Activated CD8-positive, alpha-beta memory T cell treated with anti-CD3 and anti-CD28 coated beads for 24 hours (primary cell): ENCODE results near the gene EFNA5.
A peak's percentile ranks its signal among the peaks of the same experiment; 100 is the strongest.

Experiments
- DNase-seq: peaks from one replicate; pipeline ENCODE4 v3.0.0-alpha.2; 2020

Gene EFNA5

DNA sequence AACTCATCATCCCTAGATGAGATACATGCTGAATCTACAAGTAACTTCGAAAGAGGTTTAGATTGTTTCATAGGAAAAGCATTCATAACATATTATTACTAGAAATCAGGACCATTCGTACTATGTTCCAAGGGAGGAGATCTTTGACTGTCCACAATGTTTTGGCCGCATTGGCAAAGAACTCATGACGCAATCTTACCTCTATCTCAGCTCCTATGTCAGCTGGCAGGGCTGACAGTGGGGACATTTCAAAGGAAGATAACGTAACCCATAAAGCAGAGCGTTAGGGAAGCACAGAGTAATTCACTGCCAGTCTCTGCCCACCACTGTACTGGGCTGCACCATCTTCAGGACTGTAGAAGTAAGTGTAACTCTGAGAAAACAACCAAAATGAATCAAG, 69.7 kb downstream of the EFNA5 start:
- DNase-seq: no peak

DNA sequence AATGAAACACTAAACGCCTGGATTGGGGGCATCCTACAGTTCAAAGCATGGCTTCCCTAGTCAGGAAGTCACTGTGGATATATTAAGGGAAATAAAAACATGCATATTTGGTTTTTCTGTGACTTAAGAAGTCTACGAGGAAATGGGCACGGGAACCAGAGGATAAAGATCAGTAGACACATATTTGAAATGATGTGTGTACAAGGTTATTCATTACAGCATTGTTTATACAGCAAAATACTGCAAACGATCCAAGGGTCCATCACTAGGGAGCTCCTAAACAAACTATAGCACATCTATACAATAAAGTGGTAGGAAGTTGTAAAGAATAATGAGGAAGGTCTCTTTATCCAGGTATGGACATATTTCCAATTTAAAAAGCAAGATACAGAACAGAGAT, 71.8 kb downstream of the EFNA5 start:
- DNase-seq: no peak

DNA sequence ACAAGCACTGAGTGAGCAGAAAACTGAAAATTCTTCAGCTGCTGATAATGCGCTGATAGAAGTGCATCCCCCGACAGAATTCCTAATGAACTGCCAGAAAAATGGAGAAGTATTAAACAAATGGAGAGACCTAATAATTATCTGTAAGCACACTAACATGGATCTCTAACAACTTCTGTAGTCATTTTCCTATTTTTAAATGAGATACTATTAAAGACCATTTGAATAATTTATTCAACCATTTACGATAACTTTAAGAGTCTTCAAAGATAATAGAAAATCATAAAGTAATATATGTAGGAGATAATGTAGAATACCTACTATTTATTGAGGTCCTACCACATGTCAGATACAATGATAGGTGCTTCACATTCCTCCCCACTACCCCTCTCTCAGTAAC, 72.9 kb downstream of the EFNA5 start:
- DNase-seq: no peak

DNA sequence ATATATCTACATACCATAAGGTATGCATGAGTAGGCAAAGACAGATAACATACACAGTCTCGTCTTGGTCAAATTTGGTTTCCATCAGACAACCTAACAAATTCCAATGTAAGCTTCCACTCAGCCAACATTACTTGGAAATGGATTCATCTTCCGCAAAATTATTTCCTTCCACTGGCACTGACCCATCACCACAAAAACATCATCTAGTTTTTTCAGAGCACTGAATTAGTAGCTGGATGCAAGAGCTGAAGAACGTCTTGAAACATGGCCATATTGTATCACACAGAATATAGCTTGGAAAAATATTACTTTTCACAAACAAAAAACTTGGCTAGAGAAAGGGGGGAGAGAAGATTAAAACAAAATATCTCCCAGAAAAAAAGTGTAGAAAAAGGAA, 73.5 kb downstream of the EFNA5 start:
- no peak for DNase-seq

DNA sequence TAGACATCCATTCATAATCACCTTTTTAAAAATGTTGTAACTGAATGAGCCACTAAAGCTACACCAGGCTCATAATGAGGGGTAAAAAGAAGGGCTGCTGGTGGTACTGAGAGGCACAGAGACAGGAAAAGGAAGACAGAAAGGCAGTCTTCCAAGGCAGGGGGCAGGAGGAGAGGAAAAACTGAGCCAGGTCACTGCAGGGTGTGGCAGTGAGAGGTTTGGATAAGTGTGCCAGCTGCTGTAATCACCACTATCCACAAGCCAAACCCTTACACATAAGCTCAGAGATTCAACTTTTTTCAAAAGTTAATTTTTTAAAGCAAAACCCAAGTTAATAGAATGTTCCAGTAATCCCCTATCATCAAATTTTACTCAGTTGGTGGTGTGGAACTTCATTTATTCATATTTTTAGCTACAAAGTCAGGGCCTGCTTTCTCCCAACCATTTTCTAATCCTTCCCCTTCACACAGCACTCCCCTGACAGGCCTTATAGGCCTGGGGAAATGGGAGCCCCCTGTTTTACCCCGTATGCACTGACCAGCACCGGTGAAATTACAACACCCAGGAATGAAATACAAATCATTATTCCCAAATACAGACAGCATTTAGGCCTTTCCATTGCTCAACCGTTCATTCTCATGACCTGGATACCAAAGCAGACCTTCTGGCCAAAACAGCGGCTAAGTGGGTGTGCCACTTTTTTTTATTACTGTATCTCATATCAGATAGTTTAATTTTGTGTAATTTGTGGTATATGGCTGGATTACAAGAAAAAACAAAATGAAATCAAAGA, 76.3 kb downstream of the EFNA5 start:
- DNase-seq: no peak

DNA sequence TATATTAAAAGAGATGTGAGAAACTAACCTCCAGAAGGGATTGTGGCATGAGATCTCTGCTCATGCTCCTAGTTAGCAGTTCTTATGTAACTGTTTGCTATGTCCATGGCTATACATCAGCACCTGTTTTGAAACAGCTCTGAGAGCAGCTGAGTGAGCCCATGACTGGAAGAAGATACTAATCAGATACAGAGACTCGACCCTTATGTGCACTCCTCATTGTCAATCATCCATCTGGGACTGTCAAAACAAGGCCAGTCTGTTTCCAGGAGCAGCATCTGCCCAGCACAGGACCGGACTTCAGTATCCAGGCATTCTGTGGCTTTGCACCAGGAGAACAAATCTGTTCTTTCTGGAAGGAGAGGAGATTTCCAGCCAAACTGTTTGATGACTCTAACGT, 77.7 kb downstream of the EFNA5 start:
- no peak for DNase-seq

DNA sequence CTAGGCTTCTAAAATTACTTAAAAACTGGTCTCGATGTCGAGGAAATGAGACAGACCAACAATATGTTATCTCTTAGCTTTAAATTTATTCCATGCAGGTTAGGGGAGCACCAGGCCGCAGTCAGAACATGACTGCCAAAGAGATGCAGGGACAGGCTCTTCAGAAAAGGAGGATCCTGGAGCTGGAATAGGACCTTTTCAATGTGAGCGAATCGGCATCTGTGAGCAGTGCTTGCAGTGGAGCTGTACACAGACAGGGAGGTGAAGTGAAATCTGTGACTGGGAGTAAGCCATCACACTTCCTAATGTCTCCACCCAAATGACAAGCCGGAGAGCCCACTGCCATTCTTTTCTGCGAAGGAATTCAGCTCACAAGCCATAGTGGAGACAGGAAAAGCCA, 78.2 kb downstream of the EFNA5 start:
- DNase-seq: no peak

DNA sequence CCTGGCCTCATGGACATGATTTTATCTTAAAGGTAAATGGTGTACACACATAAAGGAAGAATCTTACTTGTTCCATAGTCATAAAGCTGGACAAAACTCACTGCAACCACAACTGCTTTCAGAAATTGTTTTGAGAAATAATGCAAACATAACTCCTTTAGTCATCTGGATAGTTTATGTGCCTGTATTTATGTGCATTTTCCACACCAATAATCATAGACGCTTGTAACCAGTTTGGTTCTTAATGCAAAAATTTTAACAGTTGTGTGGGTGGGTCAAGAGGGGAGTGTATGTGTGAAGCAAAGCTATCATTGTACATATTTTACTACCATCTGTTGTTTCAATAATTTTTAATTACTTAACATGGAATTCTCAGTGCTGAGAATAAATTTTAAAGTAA, 80.1 kb downstream of the EFNA5 start:
- DNase-seq: no peak

DNA sequence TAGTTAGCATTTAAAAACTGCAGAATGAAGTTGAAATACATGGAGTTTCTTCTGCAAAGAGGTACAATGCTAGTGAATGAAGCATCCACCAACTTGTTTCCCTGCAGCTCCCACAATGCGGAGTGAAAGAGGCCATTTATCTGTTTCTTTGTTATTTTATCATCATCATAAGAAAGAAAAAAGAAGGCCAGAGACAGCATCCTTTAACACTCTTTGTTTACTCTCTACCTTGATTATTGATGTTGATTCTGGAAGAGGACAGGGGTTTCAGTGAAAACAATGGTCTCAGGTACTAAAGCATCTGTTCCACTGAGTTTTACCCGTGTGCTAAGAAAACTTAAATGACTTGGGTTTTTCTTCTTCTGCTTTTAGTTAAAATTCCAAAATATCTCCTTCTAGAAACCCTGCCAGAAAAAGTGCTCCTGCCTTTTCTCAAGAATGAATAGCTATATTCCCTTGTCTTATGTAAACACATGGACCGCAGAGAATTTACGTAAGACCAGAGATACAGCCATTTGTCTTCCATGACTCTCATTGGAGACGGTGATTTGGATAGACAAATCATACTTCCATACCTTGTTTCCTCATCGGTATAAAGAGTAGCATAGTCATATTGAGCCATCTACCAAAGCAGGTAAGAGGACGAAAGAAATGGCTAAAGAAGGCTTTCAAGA, 81.1 kb downstream of the EFNA5 start:
- DNase-seq: no peak

DNA sequence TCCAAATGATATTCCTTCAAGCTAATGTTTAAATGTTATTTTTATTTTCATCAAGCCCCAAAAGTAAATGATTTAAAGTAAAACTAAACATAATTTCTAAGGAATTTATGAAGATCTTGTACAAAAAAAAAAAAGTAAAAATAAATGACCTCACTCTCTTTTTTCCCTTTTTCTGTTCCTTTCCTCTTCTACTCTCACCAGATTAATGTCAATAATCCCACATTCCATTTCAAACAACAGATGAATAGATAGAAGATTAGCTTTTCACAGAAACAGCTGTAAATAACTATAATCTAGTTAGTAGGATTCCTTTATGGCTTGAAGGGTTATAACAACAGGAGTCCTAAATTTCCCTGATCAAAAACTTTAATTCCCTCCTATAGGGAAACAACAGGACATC, 88.1 kb downstream of the EFNA5 start:
- DNase-seq: no peak

DNA sequence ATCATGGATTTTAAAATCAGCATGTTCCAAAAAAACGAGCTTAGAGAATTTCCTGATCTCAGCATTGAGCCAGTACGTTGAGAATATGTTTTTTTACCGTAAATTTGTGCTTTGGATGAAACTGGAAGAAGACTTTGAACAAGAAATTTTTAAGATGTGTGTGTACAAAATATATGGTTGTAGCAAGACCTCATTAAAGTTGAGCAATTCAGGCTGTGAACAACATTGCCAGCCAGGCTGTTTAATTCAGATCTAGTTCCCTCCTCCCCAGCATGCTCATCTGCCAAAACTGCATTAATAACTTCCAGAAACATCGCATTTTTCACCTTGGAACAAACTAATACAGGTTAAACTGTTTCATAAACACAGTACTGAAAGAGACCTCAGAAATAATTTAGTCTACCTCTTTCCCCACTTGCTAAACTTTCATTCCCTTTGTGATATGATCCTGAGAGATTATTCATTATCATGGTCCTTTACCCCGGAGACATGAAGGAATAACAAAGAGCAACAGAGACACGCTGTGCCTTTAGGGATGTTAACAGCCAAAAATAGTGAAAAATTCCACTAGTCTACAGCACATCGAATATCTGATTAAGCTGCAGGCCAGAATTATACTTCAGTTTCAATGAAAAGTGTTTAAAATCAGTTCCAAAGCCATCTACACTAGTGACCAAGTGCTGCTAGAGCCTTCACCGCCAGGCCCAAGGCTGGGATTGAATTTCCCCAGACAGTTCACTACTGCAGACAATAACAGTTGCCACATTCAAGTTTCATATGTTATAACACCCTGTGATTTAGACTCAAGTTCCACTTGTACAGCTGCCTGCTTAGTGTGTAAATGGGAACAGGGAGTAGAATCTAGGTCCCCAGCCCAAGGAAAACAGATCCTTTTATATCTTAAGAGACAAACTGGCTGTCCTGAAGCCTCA, 89.6 kb downstream of the EFNA5 start:
- no peak for DNase-seq

DNA sequence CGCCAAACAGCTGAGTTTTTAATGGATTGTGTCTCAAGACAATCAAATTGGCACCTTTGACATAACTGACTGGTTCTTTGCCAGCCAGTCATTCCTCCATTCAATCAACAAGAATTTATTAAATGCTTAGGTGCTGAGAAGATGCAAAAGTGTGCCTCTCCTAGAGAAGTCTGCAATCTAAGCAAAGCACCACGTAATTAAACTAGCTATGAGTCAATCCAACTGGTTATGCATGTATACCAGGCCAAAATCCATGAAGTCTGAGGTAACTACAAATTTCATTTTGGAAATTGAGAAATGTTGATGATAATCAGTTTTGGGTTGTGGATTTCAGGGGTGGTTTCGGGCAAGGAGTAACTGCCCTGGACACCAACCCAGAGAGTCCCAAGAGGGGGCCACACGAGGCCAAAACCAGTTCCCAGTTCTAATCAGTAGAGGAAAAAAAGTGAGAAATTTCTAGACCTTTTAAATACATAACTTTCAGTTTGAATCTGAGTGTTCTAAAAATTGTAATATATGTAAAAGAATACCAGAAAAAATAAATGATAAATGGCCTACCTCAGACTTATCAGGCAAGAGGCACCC, 92.6 kb downstream of the EFNA5 start:
- DNase-seq: no peak

DNA sequence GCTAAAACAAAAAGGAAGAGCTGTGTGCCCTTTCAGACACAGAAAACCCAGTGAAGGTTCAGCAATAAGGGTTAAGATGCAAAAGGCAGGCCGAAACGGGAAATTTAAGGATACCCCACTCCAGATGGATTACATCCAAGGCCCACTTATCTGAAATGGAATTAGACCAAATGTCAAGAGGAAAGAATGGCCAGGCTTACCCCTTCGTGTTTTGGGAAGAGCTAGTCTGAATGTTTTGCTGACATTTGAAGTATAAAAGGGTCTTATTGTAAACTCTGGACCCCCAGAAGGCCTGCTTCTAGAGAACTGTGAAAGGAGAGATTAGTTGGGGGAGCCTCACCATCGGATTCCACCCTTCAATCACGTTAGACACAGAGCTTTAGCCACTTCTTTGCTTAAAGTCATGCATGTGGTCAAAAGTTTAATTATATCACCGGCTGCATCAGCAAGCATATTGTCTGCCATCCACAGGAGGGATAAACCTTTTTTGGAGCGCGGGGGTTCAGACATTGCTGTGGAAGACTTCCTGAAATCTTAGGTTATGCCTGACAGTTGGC, 93.3 kb downstream of the EFNA5 start:
- DNase-seq: no peak

DNA sequence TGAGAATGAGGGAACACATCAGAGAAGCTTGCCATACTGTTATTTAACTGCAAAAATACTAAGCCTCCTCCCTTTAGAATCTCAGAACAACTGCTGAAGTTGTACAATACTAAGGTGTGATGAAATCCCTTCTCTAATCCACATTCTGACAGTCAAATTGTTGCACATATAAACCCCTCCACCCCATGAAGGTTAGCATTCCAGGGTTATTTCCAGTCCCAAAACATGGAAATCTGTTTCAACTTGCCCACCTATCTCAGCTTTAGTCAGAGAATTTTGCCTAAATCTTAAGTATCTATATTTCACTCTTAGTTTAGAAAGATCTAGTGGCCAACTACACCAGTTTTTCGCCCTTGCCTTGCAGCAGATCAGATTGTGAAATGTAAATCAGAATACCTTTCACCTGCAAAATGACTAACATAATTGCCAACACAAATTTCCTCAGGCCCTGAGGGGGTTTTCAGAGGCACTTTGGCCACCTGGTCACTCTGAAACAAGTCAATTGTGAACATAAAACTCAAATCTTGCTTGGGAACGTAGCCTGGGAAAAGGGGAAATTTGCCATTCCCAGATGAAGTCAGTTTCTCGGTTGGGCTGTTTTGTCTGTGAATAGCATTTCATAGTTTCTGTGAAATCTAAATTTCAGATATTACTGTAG, 93.9 kb downstream of the EFNA5 start:
- no peak for DNase-seq

DNA sequence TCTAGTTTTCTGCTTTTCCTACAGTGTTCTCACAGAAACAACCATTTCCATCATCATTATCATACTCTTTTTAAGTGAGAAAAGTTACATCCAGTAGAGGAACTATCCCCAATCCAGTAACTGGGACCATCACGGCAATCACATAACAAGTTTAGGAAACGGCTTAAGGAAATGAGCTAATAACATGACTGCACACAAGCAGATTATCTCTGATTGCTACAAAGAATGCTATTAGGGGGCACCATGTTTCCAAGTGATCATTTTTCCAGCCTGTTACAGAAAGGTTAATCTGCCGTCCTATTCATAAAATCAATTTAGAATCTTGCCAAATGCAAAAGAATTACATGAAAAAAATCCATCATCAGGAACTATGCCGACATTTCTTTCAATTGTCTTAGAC, 94.6 kb downstream of the EFNA5 start:
- DNase-seq: no peak

DNA sequence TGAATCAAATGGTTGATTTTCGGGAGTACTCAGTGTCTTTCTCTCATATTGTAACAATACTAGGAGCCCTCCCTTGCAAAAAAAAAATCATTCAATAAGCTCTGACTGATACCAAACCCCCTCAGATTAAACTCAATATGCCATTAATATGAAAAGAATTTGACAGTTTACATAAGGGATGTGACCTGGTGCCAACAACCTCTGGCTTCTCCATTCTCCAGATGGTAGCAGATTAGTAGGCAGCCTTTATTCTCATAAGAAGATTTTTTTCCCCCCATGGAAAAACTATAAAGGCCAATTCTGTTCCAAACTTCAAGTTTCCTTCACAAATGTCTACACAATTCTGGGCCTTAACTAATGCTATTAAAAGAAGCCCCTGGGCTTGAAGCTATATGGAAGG, 96.5 kb downstream of the EFNA5 start:
- DNase-seq: no peak

DNA sequence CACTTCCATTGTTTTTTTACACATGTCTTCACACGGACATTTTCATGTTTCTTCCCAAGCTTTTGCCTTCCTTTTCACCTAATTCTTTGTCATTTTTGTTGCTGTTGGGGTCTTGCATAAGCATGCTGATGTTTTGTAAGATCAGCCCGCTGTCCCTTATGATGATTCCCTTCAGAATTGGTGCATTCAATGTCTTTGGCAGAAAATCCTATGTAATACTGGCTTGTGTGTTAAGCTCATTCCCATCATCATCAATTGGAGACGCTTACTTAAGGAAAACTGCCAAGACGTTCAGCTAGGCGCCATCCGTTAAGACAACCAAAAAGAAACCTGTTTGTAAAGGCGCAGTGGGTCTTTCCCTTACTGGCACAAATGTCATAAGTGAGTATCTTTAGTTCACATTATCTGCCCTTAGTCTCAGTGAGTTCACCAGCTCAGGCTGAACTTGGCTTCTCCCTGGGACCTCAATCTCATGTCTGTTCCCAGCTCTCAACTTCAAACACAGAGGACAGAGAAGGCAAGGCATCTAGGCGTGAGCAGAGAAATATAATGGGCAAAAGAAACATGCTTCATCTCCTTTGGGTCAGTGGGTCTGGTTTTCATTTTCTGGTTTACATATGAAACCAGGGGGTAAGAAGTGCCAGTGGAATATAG, 97.9 kb downstream of the EFNA5 start:
- no peak for DNase-seq

DNA sequence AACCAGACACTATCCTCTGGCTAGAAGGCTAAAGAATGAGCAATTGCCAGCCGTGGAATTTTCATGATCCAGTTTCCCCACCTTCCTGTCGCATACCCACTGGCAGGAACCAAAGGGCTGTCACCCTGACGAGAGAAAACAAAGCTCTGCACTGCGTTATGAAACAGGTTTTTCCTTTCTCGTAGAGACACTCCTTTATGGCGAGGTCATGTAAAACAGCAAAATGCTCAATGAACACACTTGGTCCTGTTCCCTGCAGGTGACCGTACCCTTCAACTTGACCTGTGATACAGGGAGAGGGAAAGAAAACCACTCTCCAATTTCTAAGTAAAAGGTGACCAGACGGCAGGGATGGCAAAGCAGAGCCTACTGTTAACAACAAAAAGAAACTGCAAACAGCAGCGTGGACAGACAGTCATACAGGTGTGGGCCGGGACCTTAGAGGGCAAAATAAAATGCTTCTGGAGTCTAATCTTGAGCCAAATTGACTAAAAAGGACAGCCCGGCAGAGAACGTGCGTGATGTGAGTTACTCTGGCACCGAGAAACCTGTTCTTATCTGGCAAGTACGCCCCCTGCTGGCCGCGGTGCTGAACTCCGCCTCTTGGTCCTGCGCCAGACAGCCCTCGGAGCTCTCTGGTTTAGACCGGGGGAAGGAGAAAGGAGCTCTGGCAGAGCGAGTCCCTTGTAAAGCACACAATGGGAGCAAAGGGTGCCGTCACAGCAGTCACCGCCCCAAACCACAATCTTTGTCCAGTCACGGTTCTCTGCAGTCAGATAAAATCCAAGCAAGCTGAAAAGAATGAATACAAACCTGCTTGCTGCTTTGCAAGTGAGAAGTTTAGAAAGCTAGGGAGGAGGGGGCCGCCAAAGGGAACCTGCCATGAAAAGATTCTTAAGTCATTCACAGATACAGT, 98.9 kb downstream of the EFNA5 start:
- DNase-seq: peak; percentile 96

DNA sequence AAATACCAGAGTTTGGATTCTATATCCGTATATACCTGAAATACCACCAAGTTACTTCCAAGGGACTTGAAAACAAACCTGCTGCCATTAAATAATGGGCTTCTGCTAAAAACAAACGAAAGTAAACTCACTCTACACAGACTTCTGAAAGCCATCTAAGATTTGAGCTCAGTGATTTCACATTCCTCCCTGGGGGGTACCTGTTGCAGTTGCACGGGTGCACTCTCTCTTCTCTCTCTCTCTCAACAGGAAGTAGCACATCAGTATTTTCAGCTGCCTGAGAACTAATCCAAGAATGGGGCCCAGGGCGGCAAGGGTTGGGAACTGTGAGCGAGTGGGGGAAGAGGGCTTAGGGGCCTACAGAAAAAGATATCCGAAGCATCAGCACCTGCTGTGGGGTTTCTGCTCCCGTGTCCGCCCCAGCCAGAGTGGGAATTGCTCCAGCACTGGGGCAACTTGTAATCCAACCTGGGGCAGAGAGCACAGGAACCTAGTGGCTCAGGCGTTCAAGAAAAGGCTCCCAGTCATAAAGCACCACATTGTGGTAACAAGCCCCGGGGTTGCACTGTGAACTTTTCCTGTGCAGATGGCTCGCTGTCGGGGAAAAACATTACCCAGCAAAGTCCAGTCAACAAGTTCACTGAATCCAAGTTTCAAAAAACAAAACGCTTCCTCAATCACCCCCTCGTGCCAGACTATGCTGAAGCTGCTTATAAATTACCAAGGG, 99.8 kb downstream of the EFNA5 start:
- DNase-seq: peak; percentile 62

DNA sequence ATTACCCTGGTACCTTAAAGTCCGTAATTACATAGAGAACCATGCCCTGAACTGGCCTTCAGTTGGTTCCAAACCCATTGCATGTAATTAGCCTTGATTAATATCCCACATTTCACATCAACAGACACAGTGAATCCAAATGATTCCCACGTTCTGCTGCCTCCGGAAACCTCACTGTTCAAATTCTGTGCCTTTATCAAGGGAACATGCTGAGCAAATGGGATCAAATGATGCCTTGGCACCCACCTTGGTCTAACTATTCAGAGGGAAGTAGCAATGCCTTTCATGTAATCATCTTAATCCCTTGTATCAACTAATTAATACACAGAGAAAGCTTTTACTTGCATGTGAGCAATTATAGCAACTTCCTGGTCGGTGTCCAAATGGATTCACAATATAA, 100.6 kb downstream of the EFNA5 start:
- DNase-seq: no peak
